B cell (primary cell): ENCODE results near the gene MARK2. TPM values are rescaled to one million over a fixed set of nuclear protein-coding genes. Genes with fewer than 3 reads are reported as not detected.

Source experiments
- ATAC-seq: fragments of 200-7000 bp; cut with Tn5 transposase; one replicate; pipeline ENCODE4 v1.10.0; 2021; ENCODE audit warnings: low read depth, mild to moderate bottlenecking, moderate number of reproducible peaks, moderate library complexity
- CTCF ChIA-PET: fragments of 350-600 bp; sonication (Branson Sonifier 250); formaldehyde crosslinking; loops from one replicate; lab custom pipeline; 2021; ENCODE audit warnings: antibody characterized with exemption, inconsistent platforms; lab: Charles Lee
- POLR2A ChIA-PET: fragments of 350-600 bp; sonication (Branson Sonifier 250); formaldehyde crosslinking; loops from one replicate; lab custom pipeline; 2021; ENCODE audit warnings: antibody characterized with exemption; lab: Charles Lee
- DNase-seq: peaks from one replicate; pipeline ENCODE4 v3.0.0; 2013
- H2AFZ ChIP-seq: 2 replicates; pipeline ENCODE4 v1.6.1; 2012; ENCODE audit warnings: mild to moderate bottlenecking, low read depth, low read length; ENCODE audit not compliant: insufficient read depth, poor library complexity, severe bottlenecking
- H3K27ac ChIP-seq, 2 donors: 1 replicate in 1 of 2; 2 replicates in 1 of 2; pipeline ENCODE4 v1.5.1; 2012 to 2013; ENCODE audit warnings: low read length in 2 of 2, mild to moderate bottlenecking in 2 of 2, moderate library complexity in 1 of 2
- H3K27me3 ChIP-seq, 4 experiments: fragments of 200-600 bp in 1 of 4; sonication (generic) in 1 of 4; replicated peaks in 1 of 4; 1 replicate in 2 of 4; 2 replicates in 2 of 4; pipeline versions ENCODE4 v1.6.1 to v1.7.0; 2013 to 2016; ENCODE audit warnings: low read length in 3 of 4, mild to moderate bottlenecking in 2 of 4, mixed read lengths in 1 of 4, moderate library complexity in 1 of 4; ENCODE audit not compliant: insufficient read depth in 4 of 4, control insufficient read depth in 3 of 4; ENCODE audit errors: control extremely low read depth in 1 of 4
- H3K36me3 ChIP-seq, 2 experiments: replicated peaks in 1 of 2; 1 replicate in 1 of 2; 2 replicates in 1 of 2; pipeline versions ENCODE4 v1.6.1 to v1.7.1; 2013; ENCODE audit warnings: low read length in 1 of 2; ENCODE audit not compliant: insufficient read depth in 2 of 2, control insufficient read depth in 1 of 2; ENCODE audit errors: control extremely low read depth in 1 of 2, extremely low read depth in 1 of 2
- H3K4me1 ChIP-seq, 2 donors: fragments of 200-600 bp in 1 of 2; sonication (generic) in 1 of 2; 1 replicate in 1 of 2; 2 replicates in 1 of 2; pipeline versions ENCODE4 v1.5.1 to v1.6.1; 2013 to 2017; ENCODE audit warnings: low read length in 2 of 2; ENCODE audit not compliant: control insufficient read depth in 2 of 2, insufficient read depth in 2 of 2
- H3K4me2 ChIP-seq: replicated peaks from 2 replicates; pipeline ENCODE3; 2012; ENCODE audit warnings: mild to moderate bottlenecking, low read depth, low read length; ENCODE audit not compliant: poor library complexity, severe bottlenecking
- H3K4me3 ChIP-seq, 5 experiments: fragments of 200-600 bp in 1 of 5; sonication (generic) in 1 of 5; 1 replicate in 3 of 5; 2 replicates in 2 of 5; pipeline versions ENCODE4 v1.5.1 to v1.7.0; 2011 to 2016; ENCODE audit warnings: low read length in 4 of 5, mild to moderate bottlenecking in 4 of 5, low read depth in 2 of 5, control low read depth in 1 of 5, moderate library complexity in 1 of 5; ENCODE audit not compliant: insufficient read depth in 1 of 5; ENCODE audit errors: control extremely low read depth in 1 of 5, extremely low read depth in 1 of 5
- H3K79me2 ChIP-seq: fragments of 200-600 bp; sonication (generic); one replicate; pipeline ENCODE4 v1.6.0; 2016; ENCODE audit warnings: low read length; ENCODE audit not compliant: control insufficient read depth, insufficient read depth
- H3K9ac ChIP-seq: fragments of 200-600 bp; sonication (generic); 2 replicates; pipeline ENCODE4 v1.6.1; 2017; ENCODE audit warnings: mild to moderate bottlenecking, low read length, moderate library complexity
- H3K9me3 ChIP-seq, 3 donors: one replicate each; pipeline versions ENCODE4 v1.6.1 to v1.7.1; 2013; ENCODE audit warnings: low read length in 2 of 3; ENCODE audit not compliant: control insufficient read depth in 2 of 3, insufficient read depth in 1 of 3; ENCODE audit errors: control extremely low read depth in 1 of 3
- H4K20me1 ChIP-seq: 2 replicates; pipeline ENCODE4 v1.6.0; 2012; ENCODE audit warnings: mild to moderate bottlenecking, low read length; ENCODE audit not compliant: insufficient read depth, control insufficient read depth, poor library complexity, severe bottlenecking
- H3K27ac Mint-ChIP-seq: one replicate; pipeline ENCODE4 v1.8.0; 2021; ENCODE audit warnings: mixed read lengths
- H3K27me3 Mint-ChIP-seq: one replicate; pipeline ENCODE4 v1.8.0; 2021; ENCODE audit warnings: mixed read lengths
- H3K4me1 Mint-ChIP-seq: one replicate; pipeline ENCODE4 v1.8.0; 2021; ENCODE audit warnings: mixed read lengths
- H3K4me3 Mint-ChIP-seq: one replicate; pipeline ENCODE4 v1.8.0; 2021; ENCODE audit warnings: mixed read lengths
- H3K9me3 Mint-ChIP-seq: one replicate; pipeline ENCODE4 v1.8.0; 2022; ENCODE audit warnings: mixed read lengths; ENCODE audit not compliant: insufficient read depth
- CTCF ChIP-seq: fragments of 200-600 bp; IDR thresholded peaks from one replicate; pipeline ENCODE4 v1.8.0; 2022; ENCODE audit warnings: antibody characterized with exemption, mild to moderate bottlenecking
- EZH2 ChIP-seq: IDR thresholded peaks from 2 replicates; pipeline ENCODE4 v1.6.1; 2012; ENCODE audit warnings: borderline replicate concordance, low read depth, mild to moderate bottlenecking, moderate library complexity, low read length; ENCODE audit not compliant: insufficient read depth, poor library complexity, severe bottlenecking
- WGBS: methylation state at CpG from one replicate; pipeline ENCODE4 v1.1.5; 2013; ENCODE audit warnings: missing lambda C conversion rate; ENCODE audit not compliant: insufficient coverage; 5-methylcytosine and 5-hydroxymethylcytosine counted together
- intact Hi-C: fragments of 100-400 bp; cut with micrococcal nuclease; formaldehyde crosslinking; loops from one replicate; pipeline ENCODE4 v1.10.0; 2022
- polyA plus RNA-seq: library from polyadenylated mRNA; depleted of rRNA; stranded (reverse); fragments of >200 nt; gene quantifications from 2 replicates; pipeline ENCODE4 v1.2.3, GENCODE V29; 2012
- total RNA-seq, 2 donors: library from RNA; stranded (reverse); fragments of 120-200 nt in 1 of 2; gene quantifications; 1 replicate in 1 of 2; 2 replicates in 1 of 2; pipeline versions ENCODE4 v1.2.3 to v1.2.4, GENCODE V29; 2013 to 2022

Gene MARK2
- total and polyA plus RNA-seq, 2 donors (not counting 1 experiment from before 2014, with no cell fraction given): 47.2 to 58.1 TPM

DNA sequence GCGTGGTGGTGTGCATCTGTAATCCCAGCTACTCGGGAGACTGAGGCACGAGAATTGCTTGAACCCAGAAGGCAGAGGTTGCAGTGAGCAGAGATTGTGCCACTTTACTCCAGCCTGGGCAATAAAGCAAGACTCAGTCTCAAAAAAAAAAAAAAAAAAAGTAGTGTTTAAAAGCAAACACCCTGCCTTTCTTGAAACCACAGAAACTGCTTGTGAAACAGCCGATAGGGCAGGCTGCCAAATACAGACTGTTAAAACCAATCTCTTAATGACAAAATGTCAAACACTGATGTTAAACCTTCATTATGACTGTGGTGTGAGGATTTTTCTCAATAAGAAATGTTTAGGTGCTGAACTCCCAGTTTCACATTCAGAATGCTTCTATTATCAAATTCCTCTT is 27.3 kb downstream of the MARK2 start:
- DNase-seq (no peak), ATAC-seq (no peak)
- H3K9ac ChIP-seq: no peak overlapping the region
- ChIA-PET POLR2A (no interaction called here), CTCF (interaction anchor here (1.1 kb wide), 1 partner anchor 12 kb away, joined by 3 read pairs; no protein-coding TSS in a partner anchor)
- peaks cover 96% of the 10 kb centered on the region for H3K79me2 ChIP-seq
- Mint-ChIP-seq H3K27me3 (no peaks in the 10 kb centered on the region), H3K27ac (no peak overlapping the region), H3K4me1 (peaks cover 67% of the 10 kb centered on the region), H3K4me3 (peak overlapping the region; percentile 1), H3K9me3 (no peaks in the 10 kb centered on the region)
- WGBS: 30% methylated on average over 2 of the region's 4 CpGs
- intact Hi-C loops: no loop called here
- TF ChIP-seq CTCF (no peak), EZH2 (no peak)
- H3K27ac ChIP-seq: no peak overlapping the region
- H4K20me1 ChIP-seq: peaks cover 78% of the 10 kb centered on the region
- no peaks in the 10 kb centered on the region for H3K9me3 ChIP-seq
- H3K27me3 ChIP-seq: no peaks in the 10 kb centered on the region
- H3K4me1 ChIP-seq: peaks cover 42 to 55% of the 10 kb centered on the region in 2 donors
- H3K4me2 ChIP-seq: peak overlapping the region; percentile 12
- no peak overlapping the region for H2AFZ ChIP-seq
- no peak overlapping the region for H3K4me3 ChIP-seq
- H3K36me3 ChIP-seq: peaks cover 0 to 49% of the 10 kb centered on the region in 2 experiments

DNA sequence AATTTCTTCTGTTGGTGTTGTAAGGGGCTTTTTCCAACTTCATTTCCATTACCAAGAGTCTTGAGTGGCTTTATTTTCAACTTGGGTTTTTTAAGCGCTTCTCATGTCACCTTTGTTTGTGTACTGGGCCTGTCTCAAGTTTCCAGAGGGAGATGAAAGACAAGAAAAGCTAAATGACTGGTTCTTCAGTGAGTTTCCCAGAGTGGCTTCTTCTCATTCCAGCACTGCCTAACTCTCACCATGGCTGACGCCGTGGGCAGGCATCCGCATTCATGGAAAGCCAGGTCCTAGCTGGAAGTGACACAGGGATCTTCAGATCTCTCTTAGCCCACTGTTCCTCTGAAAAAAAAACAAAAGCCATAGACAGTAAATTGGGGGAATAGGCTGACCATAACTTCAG is 28.6 kb downstream of the MARK2 start:
- H3K9me3 ChIP-seq: no peaks in the 10 kb centered on the region
- Mint-ChIP-seq H3K4me1 (peaks cover 73% of the 10 kb centered on the region), H3K4me3 (no peak overlapping the region), H3K27ac (no peak overlapping the region), H3K9me3 (no peaks in the 10 kb centered on the region), H3K27me3 (no peaks in the 10 kb centered on the region)
- WGBS: 93% methylated on average over 4 of the region's 4 CpGs
- POLR2A ChIA-PET: no interaction called here
- peaks cover 0 to 43% of the 10 kb centered on the region in 2 experiments for H3K36me3 ChIP-seq
- no peak overlapping the region for H3K9ac ChIP-seq
- H4K20me1 ChIP-seq: peaks cover 78% of the 10 kb centered on the region
- H3K4me1 ChIP-seq: peaks cover 52 to 67% of the 10 kb centered on the region in 2 donors
- H3K27ac ChIP-seq: no peak overlapping the region
- no peak overlapping the region for H2AFZ ChIP-seq
- DNase-seq (no peak), ATAC-seq (no peak)
- intact Hi-C loops: no loop called here
- H3K4me3 ChIP-seq: no peak overlapping the region
- H3K79me2 ChIP-seq: peaks cover 95% of the 10 kb centered on the region
- no peak overlapping the region for H3K4me2 ChIP-seq
- H3K27me3 ChIP-seq: no peaks in the 10 kb centered on the region
- CTCF ChIA-PET: interaction anchor here (0.6 to 1.1 kb wide), 3 partner anchors 10 to 40 kb away, joined by 3 to 4 read pairs (median 4); no protein-coding TSS in a partner anchor
- TF ChIP-seq EZH2 (no peak), CTCF (no peak)
